Mammary epithelial cell (primary cell): ENCODE measurements around the gene KCTD7.
"Not testable (repeated sequence)": the region's sequence is repeated elsewhere in the genome, so short reads cannot be mapped to it uniquely, and the experiment has no call there.

Experiments used
- EZH2 ChIP-seq: IDR thresholded peaks from 2 replicates; pipeline ENCODE4 v1.6.1; 2012; ENCODE audit warnings: low read length, inconsistent platforms, borderline replicate concordance
- TF ChIP-seq, protein P1 (sequence below), 2 donors: IDR thresholded peaks in 1 of 2; conservative IDR thresholded peaks in 1 of 2; 2 replicates each; pipeline ENCODE4 v1.5.1; 2011 to 2012; ENCODE audit warnings: inconsistent platforms in 2 of 2, low read length in 2 of 2, mild to moderate bottlenecking in 2 of 2, control low read depth in 1 of 2, low read depth in 1 of 2; ENCODE audit not compliant: insufficient read depth in 1 of 2; ENCODE audit errors: extremely low read depth in 1 of 2

DNA sequence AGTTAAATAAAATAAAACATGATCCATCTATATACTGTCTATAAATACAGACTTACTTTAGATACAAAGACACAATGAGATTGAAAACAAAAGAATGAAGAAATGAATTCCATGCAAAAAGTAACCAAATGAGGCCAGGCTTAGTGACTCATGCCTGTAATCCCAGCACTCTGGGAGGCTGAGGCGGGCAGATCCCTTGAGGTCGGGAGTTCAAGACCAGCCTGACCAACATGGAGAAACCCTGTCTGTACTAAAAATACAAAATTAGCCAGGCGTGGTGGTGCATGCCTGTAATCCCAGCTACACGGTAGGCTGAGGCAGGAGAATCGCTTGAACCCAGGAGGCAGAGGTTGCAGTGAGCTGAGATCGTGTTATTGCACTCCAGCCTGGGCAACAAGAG is 59.0 kb downstream of the KCTD7 start:
- TF ChIP-seq, protein P1, sequence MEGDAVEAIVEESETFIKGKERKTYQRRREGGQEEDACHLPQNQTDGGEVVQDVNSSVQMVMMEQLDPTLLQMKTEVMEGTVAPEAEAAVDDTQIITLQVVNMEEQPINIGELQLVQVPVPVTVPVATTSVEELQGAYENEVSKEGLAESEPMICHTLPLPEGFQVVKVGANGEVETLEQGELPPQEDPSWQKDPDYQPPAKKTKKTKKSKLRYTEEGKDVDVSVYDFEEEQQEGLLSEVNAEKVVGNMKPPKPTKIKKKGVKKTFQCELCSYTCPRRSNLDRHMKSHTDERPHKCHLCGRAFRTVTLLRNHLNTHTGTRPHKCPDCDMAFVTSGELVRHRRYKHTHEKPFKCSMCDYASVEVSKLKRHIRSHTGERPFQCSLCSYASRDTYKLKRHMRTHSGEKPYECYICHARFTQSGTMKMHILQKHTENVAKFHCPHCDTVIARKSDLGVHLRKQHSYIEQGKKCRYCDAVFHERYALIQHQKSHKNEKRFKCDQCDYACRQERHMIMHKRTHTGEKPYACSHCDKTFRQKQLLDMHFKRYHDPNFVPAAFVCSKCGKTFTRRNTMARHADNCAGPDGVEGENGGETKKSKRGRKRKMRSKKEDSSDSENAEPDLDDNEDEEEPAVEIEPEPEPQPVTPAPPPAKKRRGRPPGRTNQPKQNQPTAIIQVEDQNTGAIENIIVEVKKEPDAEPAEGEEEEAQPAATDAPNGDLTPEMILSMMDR (conservative IDR thresholded peaks at IDR 0.05 in 1 of 2, IDR thresholded peaks at IDR 0.05 in 1 of 2; ENCODE audit: extremely low read depth in 1 of 2, insufficient read depth in 1 of 2, low read depth in 1 of 2, low read length in 2 of 2), result not testable (repeated sequence)
- TF ChIP-seq EZH2, result not testable (repeated sequence)
